BLaER1 treated with 17β-estradiol and CSF1 and Interleukin-3, amounts not matched to agents 10 nM and 100 nM (cell line): Measurements from ENCODE around the gene TLN1.

Experiments
- H3K27ac ChIP-seq, 11 experiments: shearing (Covaris generic); formaldehyde crosslinking; 2 replicates each; pipeline ENCODE4 v1.8.1; 2022
- H3K27me3 ChIP-seq, 11 experiments: shearing (Covaris generic); formaldehyde crosslinking; 2 replicates each; pipeline ENCODE4 v1.8.1; 2022
- H3K36me3 ChIP-seq, 11 experiments: shearing (Covaris generic); formaldehyde crosslinking; 2 replicates each; pipeline ENCODE4 v1.8.1; 2022
- H3K4me1 ChIP-seq, 10 experiments: shearing (Covaris generic); formaldehyde crosslinking; 2 replicates each; pipeline ENCODE4 v1.8.1; 2022
- H3K4me2 ChIP-seq, 11 experiments: shearing (Covaris generic); formaldehyde crosslinking; 2 replicates each; pipeline ENCODE4 v1.8.1; 2022
- H3K4me3 ChIP-seq, 10 experiments: shearing (Covaris generic); formaldehyde crosslinking; 2 replicates each; pipeline ENCODE4 v1.8.1; 2022
- H3K9ac ChIP-seq, 11 experiments: shearing (Covaris generic); formaldehyde crosslinking; 2 replicates each; pipeline ENCODE4 v1.8.1; 2022
- H3K9me3 ChIP-seq, 11 experiments: shearing (Covaris generic); formaldehyde crosslinking; replicated peaks in 1 of 11; 2 replicates each; pipeline ENCODE4 v1.8.1; 2022
- H4K20me1 ChIP-seq, 11 experiments: shearing (Covaris generic); formaldehyde crosslinking; 2 replicates each; pipeline ENCODE4 v1.8.1; 2022
- Cebpa-rat ChIP-seq, 11 experiments: shearing (Covaris generic); IDR thresholded peaks; 2 replicates each; pipeline ENCODE4 v1.8.1; 2022

The TLN1 gene

GRCh38 chr9:35666045-35666444 is 66.0 kb downstream of the TLN1 start:
- Histone ChIP-seq H3K27me3 (no peaks in the 10 kb centered on the region), H3K4me2 (peak overlapping the region; percentile 86 to 98 (median 95); a peak in 20 of 22 replicates), H4K20me1 (no peaks in the 10 kb centered on the region), H3K4me1 (peaks cover 47 to 66% (median 61%) of the 10 kb centered on the region in 10 experiments), H3K36me3 (peaks cover 0 to 6% (median under 1%) of the 10 kb centered on the region in 11 experiments; a peak in 8 of 22 replicates), H3K9ac (peak overlapping the region in 2 of 11 experiments; percentile 67 to 79; a peak in 2 of 22 replicates), H3K27ac (no peak overlapping the region), H3K4me3 (peak overlapping the region in 4 of 10 experiments; percentile 61 to 66 (median 63); a peak in 4 of 20 replicates), H3K9me3 (peaks cover 0 to 4% (median 0%) of the 10 kb centered on the region in 11 experiments; a peak in 3 of 22 replicates)
- TF ChIP-seq Cebpa-rat (IDR thresholded peaks at IDR 0.05): no peak

GRCh38 chr9:35665471-35665818 is 66.5 kb downstream of the TLN1 start:
- Histone ChIP-seq H3K4me1 (peaks cover 53 to 72% (median 67%) of the 10 kb centered on the region in 10 experiments), H3K9ac (peak overlapping the region; percentile 60 to 79 (median 72); a peak in 21 of 22 replicates), H3K27me3 (no peaks in the 10 kb centered on the region), H4K20me1 (peaks cover 0 to 6% (median 0%) of the 10 kb centered on the region in 11 experiments; a peak in 2 of 22 replicates), H3K27ac (peak overlapping the region in 9 of 11 experiments; percentile 56 to 83 (median 74); a peak in 17 of 22 replicates), H3K36me3 (peaks cover 5 to 12% (median 6%) of the 10 kb centered on the region in 11 experiments; a peak in 16 of 22 replicates), H3K4me3 (peak overlapping the region; percentile 59 to 75 (median 64)), H3K4me2 (peak overlapping the region; percentile 86 to 98 (median 95)), H3K9me3 (peaks cover 0 to 4% (median 0%) of the 10 kb centered on the region in 11 experiments; a peak in 3 of 22 replicates)
- no peak for TF ChIP-seq Cebpa-rat (IDR thresholded peaks at IDR 0.05)

- Histone ChIP-seq H3K4me3 (peak within 1 kb of the TSS; percentile 59 to 75 (median 64)), H3K9me3 (peaks cover 0 to 4% (median 0%) of the 10 kb centered on the region in 11 experiments; a peak in 3 of 22 replicates), H3K9ac (peak within 1 kb of the TSS; percentile 60 to 79 (median 72); a peak in 21 of 22 replicates), H3K27me3 (no peaks in the 10 kb centered on the region), H3K4me1 (peaks cover 60 to 79% (median 74%) of the 10 kb centered on the region in 10 experiments), H4K20me1 (peaks cover 0 to 8% (median 0%) of the 10 kb centered on the region in 11 experiments; a peak in 2 of 22 replicates), H3K27ac (peak within 1 kb of the TSS in 9 of 11 experiments; percentile 56 to 83 (median 74); a peak in 18 of 22 replicates), H3K36me3 (peaks cover 6 to 17% (median 12%) of the 10 kb centered on the region in 11 experiments; a peak in 16 of 22 replicates), H3K4me2 (peak within 1 kb of the TSS; percentile 86 to 98 (median 95))
- TF ChIP-seq Cebpa-rat (IDR thresholded peaks at IDR 0.05): no peak
These were observed 67.2 kb downstream of the TLN1 start, which contains the start of gene ARHGEF39 for GRCh38 chr9:35664531-35665470. Gene ARHGEF39, minus strand, starts transcription at chr9:35665195. Its CDS starts 26 bp downstream, at chr9:35665169.

GRCh38 chr9:35662437-35662836 is 69.6 kb downstream of the TLN1 start:
- peak overlapping the region in 4 of 11 experiments; percentile 17 to 45 (median 32); a peak in 9 of 22 replicates for H3K27ac ChIP-seq

GRCh38 chr9:35661756-35662350 is 70.1 kb downstream of the TLN1 start:
- Histone ChIP-seq H3K4me3 (peak overlapping the region in 3 of 10 experiments; percentile 5 to 18 (median 8); a peak in 1 of 20 replicates), H3K27ac (peak overlapping the region in 10 of 11 experiments; percentile 4 to 45 (median 25); a peak in 14 of 22 replicates), H3K9ac (peak overlapping the region in 10 of 11 experiments; percentile 15 to 96 (median 52); a peak in 16 of 22 replicates), H4K20me1 (peaks cover 0 to 8% (median 0%) of the 10 kb centered on the region in 11 experiments; a peak in 2 of 22 replicates), H3K4me1 (peaks cover 77 to 91% (median 90%) of the 10 kb centered on the region in 10 experiments), H3K36me3 (peaks cover 6 to 17% (median 12%) of the 10 kb centered on the region in 11 experiments; a peak in 16 of 22 replicates), H3K4me2 (peak overlapping the region; percentile 86 to 98 (median 95)), H3K9me3 (no peaks in the 10 kb centered on the region), H3K27me3 (no peaks in the 10 kb centered on the region)
- no peak for TF ChIP-seq Cebpa-rat (IDR thresholded peaks at IDR 0.05)

More at GRCh38 chr9:35662437-35662836, 69.6 kb downstream of the TLN1 start:
- H3K4me3 ChIP-seq: peak overlapping the region in 1 of 10 experiments; percentile 8; a peak in 1 of 20 replicates
- peak overlapping the region; percentile 86 to 98 (median 95) for H3K4me2 ChIP-seq
- H3K9ac ChIP-seq: peak overlapping the region in 5 of 11 experiments; percentile 32 to 96 (median 53); a peak in 4 of 22 replicates
- H3K27me3 ChIP-seq: no peaks in the 10 kb centered on the region
- no peak for TF ChIP-seq Cebpa-rat (IDR thresholded peaks at IDR 0.05)
- H3K4me1 ChIP-seq: peaks cover 71 to 91% (median 87%) of the 10 kb centered on the region in 10 experiments
- no peaks in the 10 kb centered on the region; a peak in 1 of 22 replicates for H3K9me3 ChIP-seq
- H3K36me3 ChIP-seq: peaks cover 6 to 17% (median 12%) of the 10 kb centered on the region in 11 experiments; a peak in 16 of 22 replicates
- H4K20me1 ChIP-seq: peaks cover 0 to 8% (median 0%) of the 10 kb centered on the region in 11 experiments; a peak in 2 of 22 replicates

- H3K27ac ChIP-seq: peak overlapping the region in 7 of 11 experiments; percentile 1 to 32 (median 12); a peak in 1 of 22 replicates
These were observed 71.0 kb downstream of the TLN1 start for GRCh38 chr9:35660966-35661415.

GRCh38 chr9:35659340-35659739 is 72.7 kb downstream of the TLN1 start:
- Histone ChIP-seq H3K4me3 (peak overlapping the region; percentile 77 to 88 (median 80)), H3K4me1 (peaks cover 67 to 81% (median 73%) of the 10 kb centered on the region in 10 experiments), H3K4me2 (peak overlapping the region; percentile 86 to 98 (median 95)), H3K9ac (peak overlapping the region; percentile 84 to 96 (median 91); a peak in 21 of 22 replicates), H3K9me3 (no peaks in the 10 kb centered on the region), H3K27me3 (no peaks in the 10 kb centered on the region), H4K20me1 (peaks cover 0 to 8% (median 0%) of the 10 kb centered on the region in 11 experiments; a peak in 2 of 22 replicates), H3K27ac (peak overlapping the region in 7 of 11 experiments; percentile 95 to 98 (median 96); a peak in 10 of 22 replicates), H3K36me3 (peaks cover 6 to 17% (median 12%) of the 10 kb centered on the region in 11 experiments; a peak in 16 of 22 replicates)
- no peak for TF ChIP-seq Cebpa-rat (IDR thresholded peaks at IDR 0.05)

More at GRCh38 chr9:35660966-35661415, 71.0 kb downstream of the TLN1 start:
- peaks cover 6 to 17% (median 12%) of the 10 kb centered on the region in 11 experiments; a peak in 16 of 22 replicates for H3K36me3 ChIP-seq
- TF ChIP-seq Cebpa-rat (IDR thresholded peaks at IDR 0.05): no peak; a peak in 1 of 22 replicates
- H3K4me1 ChIP-seq: peaks cover 83 to 91% (median 89%) of the 10 kb centered on the region in 10 experiments
- no peaks in the 10 kb centered on the region for H3K9me3 ChIP-seq
- H3K9ac ChIP-seq: peak overlapping the region in 10 of 11 experiments; percentile 5 to 96 (median 20); a peak in 11 of 22 replicates
- H3K4me2 ChIP-seq: peak overlapping the region; percentile 86 to 98 (median 95)
- H4K20me1 ChIP-seq: peaks cover 0 to 8% (median 0%) of the 10 kb centered on the region in 11 experiments; a peak in 2 of 22 replicates
- H3K4me3 ChIP-seq: 0 out of 20 replicates have a peak overlapping the region, but pooled peaks of 1 of the 10 experiments have one; percentile 5
- no peaks in the 10 kb centered on the region for H3K27me3 ChIP-seq
